Neural cell (in vitro differentiated cells): Measurements from ENCODE around the gene MAJIN. TPM values are rescaled to one million over a fixed set of nuclear protein-coding genes. Genes with fewer than 3 reads are reported as not detected.

Experiments
- H2AFZ ChIP-seq: fragments of 200-600, 300-800 bp; sonication (generic), shearing (Covaris generic); 2 replicates; pipeline ENCODE4 v1.6.0; 2014; ENCODE audit warnings: low read depth, mild to moderate bottlenecking, antibody characterized with exemption, low read length, moderate library complexity
- H3F3A ChIP-seq: fragments of 200-600 bp; shearing (Covaris generic); 2 replicates; pipeline ENCODE4 v1.6.1; 2016; ENCODE audit warnings: mild to moderate bottlenecking, moderate library complexity, mixed read lengths, antibody characterized with exemption, low read length; ENCODE audit not compliant: insufficient read depth, poor library complexity, severe bottlenecking
- H3K27ac ChIP-seq: fragments of 200-600, 300-800 bp; sonication (generic), shearing (Covaris generic); 2 replicates; pipeline ENCODE4 v1.5.1; 2014; ENCODE audit warnings: mild to moderate bottlenecking, low read length, moderate library complexity
- H3K27me3 ChIP-seq: fragments of 300-800, 200-600 bp; sonication (generic), shearing (Covaris generic); 2 replicates; pipeline ENCODE4 v1.6.0; 2014; ENCODE audit warnings: mild to moderate bottlenecking, low read depth, low read length, moderate library complexity; ENCODE audit not compliant: insufficient read depth
- H3K36me3 ChIP-seq: fragments of 300-800, 200-600 bp; sonication (generic), shearing (Covaris generic); 2 replicates; pipeline ENCODE4 v1.5.1; 2014; ENCODE audit warnings: mild to moderate bottlenecking, antibody characterized with exemption, low read length, moderate library complexity; ENCODE audit not compliant: insufficient read depth
- H3K4me2 ChIP-seq: fragments of 300-800, 200-600 bp; sonication (generic), shearing (Covaris generic); 2 replicates; pipeline ENCODE4 v1.6.0; 2014; ENCODE audit warnings: mild to moderate bottlenecking, low read length
- H3K4me3 ChIP-seq: fragments of 300-800, 200-600 bp; sonication (generic), shearing (Covaris generic); 2 replicates; pipeline ENCODE4 v1.5.1; 2014; ENCODE audit warnings: mild to moderate bottlenecking, low read length, moderate library complexity
- H3K79me2 ChIP-seq: fragments of 200-600 bp; shearing (Covaris generic); replicated peaks from 2 replicates; pipeline ENCODE4 v1.6.0; 2014; ENCODE audit warnings: mild to moderate bottlenecking, low read length, moderate library complexity; ENCODE audit not compliant: insufficient read depth
- H3K9ac ChIP-seq: fragments of 300-800, 200-600 bp; sonication (generic), shearing (Covaris generic); 2 replicates; pipeline ENCODE4 v1.6.1; 2016; ENCODE audit warnings: mild to moderate bottlenecking, low read length, mixed read lengths
- H3K9me2 ChIP-seq: fragments of 200-600 bp; shearing (Covaris generic); 2 replicates; pipeline ENCODE4 v1.6.1; 2016; ENCODE audit warnings: mild to moderate bottlenecking, low read length, mixed read lengths; ENCODE audit not compliant: insufficient read depth
- H3K9me3 ChIP-seq: fragments of 200-600, 300-800 bp; sonication (generic), shearing (Covaris generic); 2 replicates; pipeline ENCODE4 v1.6.1; 2016; ENCODE audit warnings: mild to moderate bottlenecking, mixed run types, low read length, moderate library complexity, mixed read lengths
- H4K20me1 ChIP-seq: fragments of 200-600 bp; shearing (Covaris generic); 2 replicates; pipeline ENCODE4 v1.6.1; 2016; ENCODE audit warnings: mild to moderate bottlenecking, mixed run types; ENCODE audit not compliant: insufficient read depth
- CTCF ChIP-seq: fragments of 450-650 bp; IDR thresholded peaks from 2 replicates; pipeline ENCODE4 v1.5.1; 2014; ENCODE audit warnings: antibody characterized with exemption, mild to moderate bottlenecking, moderate library complexity; ENCODE audit not compliant: poor library complexity, severe bottlenecking
- EP300 ChIP-seq: fragments of 450-650 bp; conservative IDR thresholded peaks from 2 replicates; pipeline ENCODE4 v1.6.1; 2014; ENCODE audit warnings: antibody characterized with exemption, mild to moderate bottlenecking, moderate library complexity; ENCODE audit not compliant: poor library complexity, severe bottlenecking
- EZH2 ChIP-seq: fragments of 200-600, 300-800 bp; shearing (Covaris generic), sonication (generic); IDR thresholded peaks from 2 replicates; pipeline ENCODE4 v1.6.1; 2014; ENCODE audit warnings: antibody characterized with exemption, low read length, borderline replicate concordance, mild to moderate bottlenecking; ENCODE audit not compliant: insufficient read depth, poor library complexity, severe bottlenecking
- MXI1 ChIP-seq: fragments of 450-650 bp; conservative IDR thresholded peaks from 2 replicates; pipeline ENCODE4 v1.6.1; 2014; ENCODE audit warnings: antibody characterized with exemption, mild to moderate bottlenecking; ENCODE audit not compliant: poor library complexity, severe bottlenecking
- POLR2AphosphoS5 ChIP-seq: IDR thresholded peaks from 2 replicates; pipeline ENCODE4 v1.6.1; 2012
- RAD21 ChIP-seq: fragments of 450-650 bp; conservative IDR thresholded peaks from 2 replicates; pipeline ENCODE4 v1.6.1; 2014; ENCODE audit warnings: antibody characterized with exemption, mild to moderate bottlenecking, moderate library complexity
- REST ChIP-seq: IDR thresholded peaks from 2 replicates; pipeline ENCODE4 v1.6.1; 2012; ENCODE audit warnings: borderline replicate concordance
- SMC3 ChIP-seq: fragments of 450-650 bp; conservative IDR thresholded peaks from 2 replicates; pipeline ENCODE4 v1.6.1; 2014; ENCODE audit warnings: antibody characterized with exemption, mild to moderate bottlenecking, moderate library complexity; ENCODE audit not compliant: poor library complexity
- TAF1 ChIP-seq: IDR thresholded peaks from 2 replicates; pipeline ENCODE4 v1.6.1; 2012; ENCODE audit warnings: low read depth
- polyA plus RNA-seq: library from polyadenylated mRNA; depleted of rRNA; stranded (reverse); fragments of >200 nt; gene quantifications from 2 replicates; pipeline ENCODE4 v1.2.3, GENCODE V29; 2014

MAJIN gene
- polyA plus RNA-seq, 1 donor from 2014 or later, result not detected

GRCh38 chr11:64894812-64895452 is 77.0 kb downstream of the MAJIN start:
- no peak for TF ChIP-seq EZH2
- no peak for TF ChIP-seq CTCF
- no peak for TF ChIP-seq RAD21
- no peak for TF ChIP-seq SMC3
- TF ChIP-seq EP300, result no peak
- no peak for TF ChIP-seq REST
- TF ChIP-seq MXI1, result no peak
- no peak for TF ChIP-seq TAF1
- no peak for TF ChIP-seq POLR2AphosphoS5
- Histone ChIP-seq H4K20me1 (no peaks in the 10 kb centered on the region), H2AFZ (no peak overlapping the region), H3F3A (no peaks in the 10 kb centered on the region), H3K36me3 (no peaks in the 10 kb centered on the region), H3K27ac (no peak overlapping the region), H3K27me3 (no peaks in the 10 kb centered on the region), H3K4me2 (no peak overlapping the region), H3K4me3 (no peak overlapping the region), H3K79me2 (no peaks in the 10 kb centered on the region), H3K9me3 (no peaks in the 10 kb centered on the region), H3K9me2 (no peaks in the 10 kb centered on the region), H3K9ac (no peak overlapping the region)

GRCh38 chr11:64894070-64894811 is 77.7 kb downstream of the MAJIN start:
- Histone ChIP-seq H3K79me2 (no peaks in the 10 kb centered on the region), H3K36me3 (no peaks in the 10 kb centered on the region), H3K9me2 (no peaks in the 10 kb centered on the region), H4K20me1 (no peaks in the 10 kb centered on the region), H3K9ac (no peak overlapping the region), H3F3A (no peaks in the 10 kb centered on the region), H3K27me3 (no peaks in the 10 kb centered on the region), H3K4me2 (no peak overlapping the region), H3K27ac (no peak overlapping the region), H3K9me3 (no peaks in the 10 kb centered on the region), H3K4me3 (no peak overlapping the region), H2AFZ (no peak overlapping the region)
- TF ChIP-seq SMC3 (peak; percentile 89), TAF1 (no peak), REST (no peak), RAD21 (peak; percentile 74), CTCF (peak; percentile 83), MXI1 (no peak), POLR2AphosphoS5 (no peak), EP300 (no peak), EZH2 (no peak)
